Measurements from ENCODE around the gene ALG2.

ALG2 gene

DNA sequence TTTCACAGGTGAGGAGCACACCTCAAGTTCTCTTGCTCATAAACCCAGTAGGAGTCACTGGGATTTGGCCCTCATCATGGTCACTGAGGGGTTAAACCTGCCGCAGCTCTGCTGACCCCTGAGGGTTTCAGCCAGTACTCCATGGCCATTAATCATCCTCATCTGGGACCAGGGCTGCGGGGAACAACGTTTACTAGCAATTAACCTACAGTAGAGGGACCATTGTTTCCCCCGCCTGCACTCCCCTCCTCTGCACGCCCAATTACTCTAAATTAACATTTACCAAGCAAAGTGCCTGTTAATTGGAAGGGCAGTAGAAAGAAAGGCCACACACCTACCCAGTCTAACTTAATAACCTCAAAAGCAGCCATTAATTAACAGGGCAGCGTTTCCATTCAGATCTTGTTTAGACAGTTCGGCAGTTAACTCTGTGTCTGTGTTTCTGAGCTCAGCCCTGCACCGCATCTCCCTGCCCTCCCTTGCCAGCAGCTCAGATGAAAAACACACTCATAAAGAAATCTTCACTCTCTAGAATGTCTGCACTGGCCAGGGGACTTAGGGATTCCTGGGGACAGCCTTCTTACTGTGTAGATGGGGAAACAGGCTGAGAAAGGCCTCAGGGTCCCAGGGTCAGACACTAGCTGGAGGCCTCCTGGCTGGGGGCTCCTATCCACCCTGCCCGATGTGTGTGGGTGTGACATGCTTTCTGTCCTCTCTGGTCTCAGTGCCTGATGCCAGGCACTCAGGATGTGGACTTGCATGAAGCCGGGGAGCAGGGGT is 51.6 kb downstream of the ALG2 start:
- no peak for DNase-seq

DNA sequence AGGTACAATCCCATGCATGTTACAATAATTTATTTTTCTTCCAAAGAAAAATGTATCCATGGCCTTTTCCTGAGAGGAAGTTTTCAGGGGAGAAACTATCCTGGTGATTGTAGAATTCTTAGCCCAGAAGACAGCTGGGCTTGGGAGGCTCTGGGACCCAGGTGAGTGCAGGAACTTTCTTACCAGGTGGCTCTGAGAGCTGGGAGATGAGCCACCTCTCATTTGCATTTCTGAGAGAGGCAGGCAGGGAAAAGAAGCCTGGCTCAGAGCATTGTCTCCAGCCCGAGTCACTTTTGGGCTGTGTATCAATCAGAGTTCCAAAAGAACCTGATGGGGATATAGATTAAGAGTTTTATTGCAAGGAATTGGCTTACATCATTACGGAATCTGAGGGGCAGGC is 52.7 kb downstream of the ALG2 start:
- no peak for DNase-seq

DNA sequence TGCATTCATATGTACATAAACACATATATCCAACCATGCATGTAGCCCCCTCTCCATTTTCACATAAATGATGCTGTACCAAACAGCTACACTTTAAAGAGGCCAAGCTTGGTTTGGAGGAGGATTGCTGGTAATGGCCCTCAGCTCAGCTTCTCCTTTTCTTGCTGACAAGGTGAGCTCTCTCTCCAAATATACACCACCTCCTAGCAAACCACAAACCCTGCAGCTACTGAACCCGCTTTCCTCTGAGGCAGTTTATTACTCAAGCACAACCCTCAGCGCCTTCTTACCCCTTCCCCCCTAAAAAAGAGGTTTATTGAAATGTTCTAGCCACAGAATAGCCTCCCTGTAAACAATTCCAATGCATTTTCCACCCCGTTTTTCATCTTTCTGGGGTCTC is 54.0 kb downstream of the ALG2 start:
- DNase-seq: no peak

DNA sequence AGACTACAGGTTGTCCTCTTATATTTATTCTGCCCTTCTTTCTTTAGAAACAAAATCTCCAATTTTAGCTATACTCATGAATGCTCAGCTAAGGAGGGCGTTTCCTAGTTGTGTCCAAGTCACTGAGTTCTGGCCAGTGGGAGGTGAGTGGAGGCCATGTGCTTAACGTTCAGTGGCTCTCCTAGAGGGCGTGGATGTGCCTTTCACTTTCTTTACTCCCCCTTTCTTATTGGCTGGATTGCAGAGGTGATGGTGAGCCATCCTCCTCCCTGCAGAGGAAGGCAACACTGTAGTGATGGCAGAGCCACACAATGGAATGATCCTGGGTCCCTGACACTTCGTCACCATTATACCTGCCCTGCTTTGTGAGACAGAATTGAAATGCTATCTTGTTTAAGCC is 54.6 kb downstream of the ALG2 start:
- DNase-seq: no peak

Data from NCI-H2029 (cell line).